Hematopoietic multipotent progenitor cell treated with erythropoietin and hydrocortisone succinate and interleukin-3 and kit ligand, for 8 days (in vitro differentiated cells): ENCODE measurements around the gene GPR142.
A peak's percentile ranks its signal among the peaks of the same experiment; 100 is the strongest.

Experiments used
- DNase-seq: peaks from one replicate; pipeline ENCODE4 v3.0.0-alpha.2; 2015

Gene GPR142

GRCh38 chr17:74371653-74372147 is 4.4 kb downstream of the GPR142 start:
- no peak for DNase-seq

GRCh38 chr17:74372426-74372825 is 5.1 kb downstream of the GPR142 start:
- no peak for DNase-seq

GRCh38 chr17:74373838-74374606 is 6.7 kb downstream of the GPR142 start:
- no peak for DNase-seq

- no peak for DNase-seq
These were observed 7.6 kb downstream of the GPR142 start for GRCh38 chr17:74374858-74375257.

GRCh38 chr17:74379495-74380085 is 12.3 kb downstream of the GPR142 start:
- peak; percentile 82 for DNase-seq

- peak; percentile 12 for DNase-seq
These were observed 13.0 kb downstream of the GPR142 start for GRCh38 chr17:74380086-74380958.

- peak; percentile 16 for DNase-seq
These were observed 13.9 kb downstream of the GPR142 start for GRCh38 chr17:74380959-74381808.

GRCh38 chr17:74383141-74383540 is 15.8 kb downstream of the GPR142 start:
- DNase-seq: no peak

GRCh38 chr17:74385201-74385600 is 17.9 kb downstream of the GPR142 start:
- DNase-seq: no peak

GRCh38 chr17:74386386-74386785 is 19.1 kb downstream of the GPR142 start:
- DNase-seq: no peak

GRCh38 chr17:74387365-74388218 is 20.3 kb downstream of the GPR142 start:
- DNase-seq: no peak

GRCh38 chr17:74389084-74389753 is 21.9 kb downstream of the GPR142 start:
- DNase-seq: no peak

- no peak for DNase-seq
These were observed 22.8 kb downstream of the GPR142 start for GRCh38 chr17:74389937-74390679.

GRCh38 chr17:74390680-74391653 is 23.7 kb downstream of the GPR142 start:
- DNase-seq: no peak

GRCh38 chr17:74391771-74392170 is 24.5 kb downstream of the GPR142 start:
- no peak for DNase-seq

GRCh38 chr17:74392848-74393247 is 25.5 kb downstream of the GPR142 start:
- DNase-seq: no peak

GRCh38 chr17:74393346-74393942 is 26.1 kb downstream of the GPR142 start:
- no peak for DNase-seq

- DNase-seq: no peak
These were observed 27.1 kb downstream of the GPR142 start for GRCh38 chr17:74394275-74394950.
